H1 (cell line): Measurements from ENCODE around the gene SUGT1. TPM values are rescaled to one million over a fixed set of nuclear protein-coding genes. Genes with fewer than 3 reads are reported as not detected.

Experiments used
- CTCF ChIA-PET: fragments of 300-600 bp; sonication (Branson Sonifier 250); formaldehyde crosslinking; loops from one replicate; lab custom pipeline; 2021; ENCODE audit not compliant: partially characterized antibody; lab: Charles Lee
- POLR2A ChIA-PET: fragments of 300-600 bp; sonication (Branson Sonifier 250); formaldehyde crosslinking; loops from one replicate; lab custom pipeline; 2021; ENCODE audit warnings: inconsistent platforms; ENCODE audit not compliant: partially characterized antibody; lab: Charles Lee
- DNase-seq, 2 experiments: peaks; one replicate each; pipeline versions ENCODE4 v3.0.0 to v3.0.0-alpha.2; 2010 to 2022; ENCODE audit warnings: low spot score in 2 of 2, low read depth in 1 of 2, mixed read lengths in 1 of 2
- FAIRE-seq: peaks from 2 replicates; lab custom pipeline; 2011; peaks lifted over from hg19 to GRCh38; lab: Jason Lieb, UNC
- H2AFZ ChIP-seq: 2 replicates; pipeline ENCODE4 v1.8.1; 2012; ENCODE audit warnings: low read length, inconsistent platforms
- H2AK5ac ChIP-seq: 2 replicates; pipeline ENCODE4 v1.6.1; 2013; ENCODE audit warnings: low read depth, low read length
- H2BK120ac ChIP-seq: replicated peaks from 2 replicates; pipeline ENCODE3; 2013; ENCODE audit warnings: low read depth, low read length, inconsistent platforms
- H2BK12ac ChIP-seq: 2 replicates; pipeline ENCODE4 v1.6.1; 2013; ENCODE audit warnings: low read depth, low read length
- H2BK15ac ChIP-seq: 2 replicates; pipeline ENCODE4 v1.6.1; 2013; ENCODE audit warnings: low read length
- H2BK20ac ChIP-seq: 2 replicates; pipeline ENCODE4 v1.6.1; 2013; ENCODE audit warnings: low read length
- H2BK5ac ChIP-seq: 2 replicates; pipeline ENCODE4 v1.6.1; 2013; ENCODE audit warnings: low read depth, low read length
- H3K14ac ChIP-seq: 2 replicates; pipeline ENCODE4 v1.6.1; 2013; ENCODE audit warnings: inconsistent platforms; ENCODE audit not compliant: insufficient read length
- H3K18ac ChIP-seq: 2 replicates; pipeline ENCODE4 v1.6.1; 2013; ENCODE audit warnings: low read length; ENCODE audit errors: extremely low read depth
- H3K23ac ChIP-seq: 2 replicates; pipeline ENCODE4 v1.6.1; 2013; ENCODE audit warnings: inconsistent platforms; ENCODE audit not compliant: insufficient read length
- H3K23me2 ChIP-seq: 2 replicates; pipeline ENCODE4 v1.6.1; 2013; ENCODE audit warnings: low read depth, low read length
- H3K27ac ChIP-seq: 2 replicates; pipeline ENCODE4 v1.6.1; 2011; ENCODE audit warnings: low read depth, low read length, inconsistent platforms
- H3K27me3 ChIP-seq, 4 experiments: replicated peaks in 1 of 4; 1 replicate in 1 of 4; 2 replicates in 3 of 4; pipeline versions ENCODE4 v1.6.1 to v1.8.1; 2011 to 2013; ENCODE audit warnings: low read length in 3 of 4, mild to moderate bottlenecking in 3 of 4, inconsistent platforms in 2 of 4, mixed read lengths in 2 of 4, moderate library complexity in 1 of 4; ENCODE audit not compliant: control insufficient read depth in 3 of 4, insufficient read depth in 3 of 4; ENCODE audit errors: extremely low read depth in 1 of 4
- H3K36me3 ChIP-seq, 4 experiments: 2 replicates each; pipeline versions ENCODE4 v1.6.1 to v1.8.1; 2011 to 2013; ENCODE audit warnings: mild to moderate bottlenecking in 4 of 4, low read length in 3 of 4, moderate library complexity in 2 of 4, control low read depth in 1 of 4, inconsistent platforms in 1 of 4; ENCODE audit not compliant: insufficient read depth in 4 of 4, control insufficient read depth in 2 of 4
- H3K4ac ChIP-seq: replicated peaks from 2 replicates; pipeline ENCODE3; 2013; ENCODE audit warnings: low read length, low read depth, mixed read lengths, inconsistent platforms; ENCODE audit not compliant: insufficient read length
- H3K4me1 ChIP-seq, 4 experiments: replicated peaks in 1 of 4; 1 replicate in 1 of 4; 2 replicates in 3 of 4; pipeline versions ENCODE4 v1.6.1 to v1.8.1; 2011 to 2013; ENCODE audit warnings: low read length in 3 of 4, inconsistent platforms in 2 of 4, mixed read lengths in 1 of 4; ENCODE audit not compliant: insufficient read depth in 4 of 4, control insufficient read depth in 3 of 4
- H3K4me2 ChIP-seq, 2 experiments: 2 replicates each; pipeline versions ENCODE4 v1.6.1 to v1.8.1; 2011 to 2013; ENCODE audit warnings: low read depth in 2 of 2, low read length in 2 of 2, control low read depth in 1 of 2, inconsistent platforms in 1 of 2, mild to moderate bottlenecking in 1 of 2; ENCODE audit not compliant: insufficient read depth in 1 of 2
- H3K4me3 ChIP-seq, 4 experiments: fragments of 200-600, 300-600 bp in 1 of 4; sonication (generic), shearing (Covaris generic), sonication (Bioruptor Twin) in 1 of 4; 2 replicates each; pipeline versions ENCODE4 v1.5.1 to v1.8.1; 2011 to 2016; ENCODE audit warnings: low read length in 4 of 4, low read depth in 3 of 4, control low read depth in 2 of 4, inconsistent platforms in 2 of 4, mild to moderate bottlenecking in 2 of 4, mixed read lengths in 1 of 4, moderate library complexity in 1 of 4; ENCODE audit not compliant: insufficient read depth in 2 of 4; ENCODE audit errors: extremely low read depth in 1 of 4
- H3K56ac ChIP-seq: replicated peaks from 2 replicates; pipeline ENCODE3; 2013; ENCODE audit warnings: low read depth, mild to moderate bottlenecking, mixed read lengths, low read length, inconsistent platforms; ENCODE audit not compliant: insufficient read length
- H3K79me1 ChIP-seq: 2 replicates; pipeline ENCODE4 v1.6.1; 2013; ENCODE audit warnings: low read depth, low read length, control low read depth
- H3K79me2 ChIP-seq, 2 experiments: 2 replicates each; pipeline versions ENCODE4 v1.6.1 to v1.8.1; 2012 to 2013; ENCODE audit warnings: low read length in 2 of 2, mild to moderate bottlenecking in 2 of 2, inconsistent platforms in 1 of 2; ENCODE audit not compliant: insufficient read depth in 2 of 2, control insufficient read depth in 1 of 2
- H3K9ac ChIP-seq, 4 experiments: replicated peaks in 1 of 4; 1 replicate in 1 of 4; 2 replicates in 3 of 4; pipeline versions ENCODE4 v1.6.1 to v1.8.1; 2011 to 2013; ENCODE audit warnings: low read depth in 3 of 4, low read length in 3 of 4, control low read depth in 2 of 4, mild to moderate bottlenecking in 2 of 4, moderate library complexity in 2 of 4, inconsistent platforms in 1 of 4; ENCODE audit errors: extremely low read depth in 1 of 4
- H3K9me3 ChIP-seq, 2 experiments: 2 replicates each; pipeline versions ENCODE4 v1.6.1 to v1.8.1; 2012 to 2013; ENCODE audit warnings: mild to moderate bottlenecking in 2 of 2, moderate library complexity in 2 of 2, control low read depth in 1 of 2, inconsistent platforms in 1 of 2, low read depth in 1 of 2, low read length in 1 of 2, mixed read lengths in 1 of 2; ENCODE audit not compliant: insufficient read depth in 2 of 2
- H4K20me1 ChIP-seq, 2 experiments: replicated peaks in 1 of 2; 2 replicates each; pipeline versions ENCODE3 to v1.8.1; 2011 to 2013; ENCODE audit warnings: inconsistent platforms in 2 of 2, low read length in 2 of 2, mild to moderate bottlenecking in 1 of 2; ENCODE audit not compliant: insufficient read depth in 2 of 2, control insufficient read depth in 1 of 2
- H4K5ac ChIP-seq: 2 replicates; pipeline ENCODE4 v1.6.1; 2013; ENCODE audit warnings: low read length, low read depth, mixed read lengths, inconsistent platforms; ENCODE audit not compliant: insufficient read length
- H4K8ac ChIP-seq: 2 replicates; pipeline ENCODE4 v1.8.0; 2013; ENCODE audit warnings: mild to moderate bottlenecking, moderate library complexity, low read length, inconsistent platforms; ENCODE audit not compliant: insufficient read depth; ENCODE audit errors: extremely low read depth
- H4K91ac ChIP-seq: replicated peaks from 2 replicates; pipeline ENCODE3; 2013; ENCODE audit warnings: low read length, mixed read lengths, inconsistent platforms; ENCODE audit not compliant: insufficient read length
- ASH2L ChIP-seq: fragments of 200-600, 300-600 bp; sonication (generic); IDR thresholded peaks from one replicate; pipeline ENCODE4 v1.7.1; 2017; ENCODE audit warnings: low read length
- ATF2 ChIP-seq: IDR thresholded peaks from 2 replicates; pipeline ENCODE4 v1.6.1; 2012; ENCODE audit warnings: low read length, inconsistent platforms
- E2F6 ChIP-seq: IDR thresholded peaks from 2 replicates; pipeline ENCODE4 v1.6.1; 2012; ENCODE audit warnings: inconsistent platforms
- PHF8 ChIP-seq: fragments of 200-600 bp; sonication (generic); conservative IDR thresholded peaks from 2 replicates; pipeline ENCODE4 v1.7.1; 2012; ENCODE audit warnings: low read depth, mild to moderate bottlenecking, inconsistent platforms, low read length, moderate library complexity
- RBBP5 ChIP-seq: IDR thresholded peaks from 2 replicates; pipeline ENCODE4 v1.7.1; 2012; ENCODE audit warnings: low read depth, mild to moderate bottlenecking, inconsistent platforms, low read length, moderate library complexity, borderline replicate concordance
- SIRT6 ChIP-seq: IDR thresholded peaks from one replicate; pipeline ENCODE4 v1.7.1; 2012; ENCODE audit warnings: low read length, inconsistent platforms
- ZNF274 ChIP-seq: IDR thresholded peaks from 2 replicates; pipeline ENCODE4 v1.7.0; 2012; ENCODE audit warnings: low read length, borderline replicate concordance; ENCODE audit errors: extremely low read depth
- WGBS, 2 experiments: shearing (Covaris generic) in 1 of 2; methylation state at CpG; one replicate each; pipeline versions ENCODE4 v1.1.6 to v1.1.7; 2013 to 2015; ENCODE audit warnings: low lambda C conversion rate in 2 of 2, mixed read lengths in 2 of 2, inconsistent platforms in 1 of 2, low coverage in 1 of 2, missing lambda C conversion rate in 1 of 2; ENCODE audit not compliant: insufficient replicate concordance in 2 of 2, insufficient coverage in 1 of 2, insufficient read length in 1 of 2; ENCODE audit errors: extremely low coverage in 1 of 2, missing lambda C conversion rate in 1 of 2; 5-methylcytosine and 5-hydroxymethylcytosine counted together
- polyA plus RNA-seq, 7 experiments: library from polyadenylated mRNA; depleted of rRNA in 3 of 7; stranded (reverse) in 5 of 7; unstranded in 2 of 7; fragments of >200 nt in 5 of 7; fragments of 200-250 nt in 2 of 7; gene quantifications; 1 replicate in 5 of 7; 2 replicates in 1 of 7; 4 replicates in 1 of 7; pipeline versions ENCODE4 v1.2.1 to v1.2.3, GENCODE V29; 2011 to 2013; ENCODE audit warnings: missing spikeins in 2 of 7, mixed read lengths in 2 of 7
- total RNA-seq: library from RNA; stranded (reverse); fragmentation: NEBNext Ultra II Directional; extraction: Animal tissue kit (Norgen Biotek cat#: 25700); gene quantifications from 2 replicates; pipeline ENCODE4 v1.2.1, GENCODE V29; 2021

The SUGT1 gene
- total and polyA plus RNA-seq, 2 of the 8 experiments (the other 6 are each of a cell fraction or from before 2014, with no cell fraction given): 21.0 to 99.4 TPM

GRCh38 chr13:52738719-52739467 lies 86.3 kb downstream of the SUGT1 start:
- peak overlapping the region; percentile 96 for H4K91ac ChIP-seq
- H3K23me2 ChIP-seq: peaks cover 13% of the 10 kb centered on the region; the same call in 1 of the 2 replicates
- peak overlapping the region; percentile 70 for H2BK120ac ChIP-seq
- peak overlapping the region; percentile 76; the same call in 1 of the 2 replicates for H2BK15ac ChIP-seq
- peak overlapping the region; percentile 99 for H3K18ac ChIP-seq
- H4K5ac ChIP-seq: peak overlapping the region; percentile 84
- peak overlapping the region; percentile 95 for H4K8ac ChIP-seq
- H2AK5ac ChIP-seq: peak overlapping the region; percentile 68; the same call in 1 of the 2 replicates
- peak overlapping the region; percentile 81 to 93 for H3K4me2 ChIP-seq
- H3K36me3 ChIP-seq: peaks cover 0 to 8% (median 2%) of the 10 kb centered on the region in 4 experiments; a peak in 3 of 8 replicates
- peaks cover 0 to 6% of the 10 kb centered on the region in 2 experiments; a peak in 1 of 4 replicates for H3K79me2 ChIP-seq
- peaks cover 3 to 20% (median 18%) of the 10 kb centered on the region in 4 experiments for H3K4me1 ChIP-seq
- POLR2A ChIA-PET: interaction anchor here (0.6 to 4.4 kb wide), 14 partner anchors 8 to 579 kb away, joined by 3 to 25 read pairs (median 5); partner anchors contain the start of genes NEK3, PCDH8 and SUGT1
- FAIRE-seq (no peak), DNase-seq (peak in 1 of 2 experiments; percentile 82)
- peak overlapping the region; percentile 35 to 59 (median 48); a peak in 6 of 7 replicates for H3K9ac ChIP-seq
- no peaks in the 10 kb centered on the region for H3K79me1 ChIP-seq
- no peak overlapping the region for H3K23ac ChIP-seq
- peak overlapping the region; percentile 50 for H3K4ac ChIP-seq
- peak overlapping the region; percentile 81; the same call in 1 of the 2 replicates for H2AFZ ChIP-seq
- H3K27ac ChIP-seq: peak overlapping the region; percentile 53; the same call in 1 of the 2 replicates
- no peaks in the 10 kb centered on the region for H3K9me3 ChIP-seq
- WGBS, 2 experiments: 5% methylated on average over 53 of the region's 75 CpGs; no CpG with 5 or more reads in 1 of the 2 experiments
- no peaks in the 10 kb centered on the region for H4K20me1 ChIP-seq
- H2BK12ac ChIP-seq: peak overlapping the region; percentile 98; the same call in 1 of the 2 replicates
- H3K4me3 ChIP-seq: peak overlapping the region; percentile 63 to 76 (median 69)
- 0 out of 2 replicates have a peak overlapping the region, but pooled peaks have one; percentile 74 for H2BK20ac ChIP-seq
- peak overlapping the region; percentile 87 for H3K14ac ChIP-seq
- CTCF ChIA-PET: interaction anchor here (0.8 to 4.0 kb wide), 27 partner anchors 12 to 125 kb away, joined by 3 to 28 read pairs (median 4); partner anchors contain the start of gene SUGT1
- peak overlapping the region; percentile 82 for H3K56ac ChIP-seq
- H3K27me3 ChIP-seq: no peaks in the 10 kb centered on the region
- H2BK5ac ChIP-seq: peak overlapping the region; percentile 95; the same call in 1 of the 2 replicates
- TF ChIP-seq RBBP5: peak; percentile 63
- TF ChIP-seq SIRT6: no peak
- peak; percentile 55; the same call in 1 of the 2 replicates for TF ChIP-seq ATF2
- no peak for TF ChIP-seq ZNF274
- peak; percentile 58 for TF ChIP-seq ASH2L
- TF ChIP-seq E2F6: peak; percentile 25
- peak; percentile 52; the same call in 1 of the 2 replicates for TF ChIP-seq PHF8
